ENCODE results near the gene PRKCE.

GRCh38 chr2:45675263-45675812 is 23.9 kb downstream of the PRKCE start:
- TF ChIP-seq POLR2A (IDR thresholded peaks at IDR 0.05): no peak
- no peak for TF ChIP-seq POLR2AphosphoS5 (IDR thresholded peaks at IDR 0.05)
- TF ChIP-seq CTCF (IDR thresholded peaks at IDR 0.05): no peak
- TF ChIP-seq EP300 (IDR thresholded peaks at IDR 0.05): no peak

All from sigmoid colon (tissue), 4 donors.